C4-2B (cell line): ENCODE data around the gene IRF2BP2.

Source experiments
- ZFX ChIP-seq: fragments of 450-650 bp; IDR thresholded peaks from 2 replicates; pipeline ENCODE4 v1.6.1; 2017
- TF ChIP-seq, protein P1 (sequence below): fragments of 450-650 bp; conservative IDR thresholded peaks from 2 replicates; pipeline ENCODE4 v1.5.1; 2017; ENCODE audit warnings: mild to moderate bottlenecking

DNA sequence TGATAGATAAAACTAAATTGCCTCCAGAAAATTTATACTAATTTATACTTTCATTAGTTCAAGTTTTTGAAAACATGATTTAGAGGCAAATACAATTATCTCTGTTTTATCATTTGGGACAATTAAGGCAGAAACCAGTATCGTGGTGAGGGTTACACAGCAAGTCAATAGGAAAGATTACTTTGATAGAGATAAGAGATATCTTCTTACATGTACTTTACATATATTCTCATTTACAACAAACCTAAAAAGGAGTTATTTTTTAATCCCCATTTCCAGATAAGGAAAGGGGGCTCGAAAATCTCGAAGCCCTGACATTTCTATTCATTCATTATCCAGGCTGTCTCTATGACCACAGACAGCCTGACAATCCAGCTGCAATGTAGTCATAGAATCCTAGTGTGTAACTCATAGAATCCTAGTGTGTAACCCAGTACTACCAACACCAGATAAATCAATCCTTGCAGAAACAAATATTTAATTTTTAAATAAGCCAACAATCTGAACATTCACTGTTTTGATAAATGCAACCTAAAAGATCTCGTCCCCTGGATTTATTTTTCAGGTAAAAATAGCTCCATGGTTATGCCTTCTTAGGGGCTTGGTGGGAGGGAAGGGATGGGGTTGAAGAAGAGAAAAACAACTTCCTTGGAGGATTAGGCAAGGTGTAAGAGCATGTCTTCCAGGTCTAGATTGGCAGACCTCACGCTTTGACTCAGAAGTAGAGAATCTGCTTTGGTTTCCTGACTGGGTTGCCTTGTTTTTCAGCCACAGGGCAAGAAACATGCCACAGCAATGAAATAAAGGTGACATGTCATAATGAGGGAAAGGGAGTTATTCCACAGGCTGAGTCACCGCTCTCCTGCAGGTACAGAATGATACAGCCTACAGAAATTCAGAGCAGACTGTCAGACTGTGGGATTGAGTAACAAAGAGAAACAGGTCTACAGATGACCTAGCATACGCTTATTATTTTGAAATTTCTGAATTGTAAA, 45.6 kb downstream of the IRF2BP2 start:
- TF ChIP-seq, protein P1, sequence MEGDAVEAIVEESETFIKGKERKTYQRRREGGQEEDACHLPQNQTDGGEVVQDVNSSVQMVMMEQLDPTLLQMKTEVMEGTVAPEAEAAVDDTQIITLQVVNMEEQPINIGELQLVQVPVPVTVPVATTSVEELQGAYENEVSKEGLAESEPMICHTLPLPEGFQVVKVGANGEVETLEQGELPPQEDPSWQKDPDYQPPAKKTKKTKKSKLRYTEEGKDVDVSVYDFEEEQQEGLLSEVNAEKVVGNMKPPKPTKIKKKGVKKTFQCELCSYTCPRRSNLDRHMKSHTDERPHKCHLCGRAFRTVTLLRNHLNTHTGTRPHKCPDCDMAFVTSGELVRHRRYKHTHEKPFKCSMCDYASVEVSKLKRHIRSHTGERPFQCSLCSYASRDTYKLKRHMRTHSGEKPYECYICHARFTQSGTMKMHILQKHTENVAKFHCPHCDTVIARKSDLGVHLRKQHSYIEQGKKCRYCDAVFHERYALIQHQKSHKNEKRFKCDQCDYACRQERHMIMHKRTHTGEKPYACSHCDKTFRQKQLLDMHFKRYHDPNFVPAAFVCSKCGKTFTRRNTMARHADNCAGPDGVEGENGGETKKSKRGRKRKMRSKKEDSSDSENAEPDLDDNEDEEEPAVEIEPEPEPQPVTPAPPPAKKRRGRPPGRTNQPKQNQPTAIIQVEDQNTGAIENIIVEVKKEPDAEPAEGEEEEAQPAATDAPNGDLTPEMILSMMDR: no peak
- no peak for TF ChIP-seq ZFX
